RWPE2 (cell line): ENCODE data around the gene ZNF148.

Source experiments
- ATAC-seq: fragments of 200-7000 bp; cut with Tn5 transposase; 3 replicates; pipeline ENCODE4 v1.9.1; 2021; ENCODE audit warnings: low read depth
- DNase-seq: peaks from one replicate; pipeline ENCODE4 v3.0.0-alpha.2; 2020; ENCODE audit warnings: low spot score
- H3K27ac ChIP-seq: fragments of 450-650 bp; 2 replicates; pipeline ENCODE4 v1.5.1; 2017; ENCODE audit warnings: mild to moderate bottlenecking; ENCODE audit not compliant: poor library complexity, severe bottlenecking
- H3K27me3 ChIP-seq: fragments of 250-450 bp; sonication (Bioruptor Pico); 2 replicates; pipeline ENCODE4 v1.5.1; 2021; ENCODE audit warnings: mild to moderate bottlenecking, moderate library complexity; ENCODE audit not compliant: insufficient read depth, poor library complexity, severe bottlenecking
- H3K36me3 ChIP-seq: fragments of 250-450 bp; sonication (Bioruptor Pico); 2 replicates; pipeline ENCODE4 v1.5.1; 2020; ENCODE audit warnings: low read depth, mild to moderate bottlenecking, moderate library complexity
- H3K4me1 ChIP-seq: fragments of 250-450 bp; sonication (Bioruptor Pico); 2 replicates; pipeline ENCODE4 v1.5.1; 2021; ENCODE audit warnings: mild to moderate bottlenecking, moderate library complexity; ENCODE audit not compliant: insufficient read depth, poor library complexity, severe bottlenecking
- H3K4me3 ChIP-seq: fragments of 250-450 bp; sonication (Bioruptor Pico); 2 replicates; pipeline ENCODE4 v1.5.1; 2021; ENCODE audit warnings: mild to moderate bottlenecking, moderate library complexity; ENCODE audit not compliant: severe bottlenecking
- H3K9me3 ChIP-seq: fragments of 250-450 bp; sonication (Bioruptor Pico); 2 replicates; pipeline ENCODE4 v1.5.1; 2021; ENCODE audit warnings: mild to moderate bottlenecking, moderate library complexity; ENCODE audit not compliant: severe bottlenecking
- TF ChIP-seq, protein P1 (sequence below): fragments of 450-650 bp; IDR thresholded peaks from one replicate; pipeline ENCODE4 v1.5.1; 2017; ENCODE audit warnings: mild to moderate bottlenecking, moderate library complexity; ENCODE audit not compliant: poor library complexity, severe bottlenecking

The ZNF148 gene

DNA sequence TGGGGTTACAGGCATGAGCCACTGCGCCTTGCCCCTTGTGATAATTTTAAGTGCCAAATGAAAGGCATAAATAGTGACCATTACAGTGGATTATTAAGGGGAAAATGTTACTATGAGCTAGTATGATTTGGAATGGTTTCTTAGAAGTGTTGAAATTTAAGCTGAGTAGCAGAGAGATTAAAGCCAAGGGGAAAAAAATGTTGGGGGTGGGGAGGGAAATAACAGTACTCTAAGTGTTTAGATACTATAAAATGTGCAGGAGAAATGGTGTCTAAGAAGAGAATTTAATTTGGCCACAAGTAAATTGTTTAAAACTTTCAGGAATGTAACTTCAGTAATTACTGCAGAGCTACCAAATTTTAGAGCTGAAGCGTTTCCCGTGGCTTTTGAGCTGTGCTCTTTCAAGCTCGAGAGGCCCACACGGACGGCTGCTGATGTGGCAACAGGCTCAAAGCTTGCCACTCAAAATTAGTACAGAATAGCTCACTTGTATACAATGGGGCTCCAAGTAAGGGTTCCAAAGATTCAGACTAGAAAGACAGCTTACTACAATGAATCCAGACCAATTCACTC, 138.7 kb downstream of the ZNF148 start:
- ATAC-seq (no peak), DNase-seq (no peak)
- Histone ChIP-seq H3K27me3 (no peaks in the 10 kb centered on the region), H3K36me3 (peaks cover 18% of the 10 kb centered on the region), H3K4me1 (peaks cover 10% of the 10 kb centered on the region), H3K4me3 (no peak overlapping the region), H3K27ac (no peak overlapping the region), H3K9me3 (no peaks in the 10 kb centered on the region)
- TF ChIP-seq, protein P1, sequence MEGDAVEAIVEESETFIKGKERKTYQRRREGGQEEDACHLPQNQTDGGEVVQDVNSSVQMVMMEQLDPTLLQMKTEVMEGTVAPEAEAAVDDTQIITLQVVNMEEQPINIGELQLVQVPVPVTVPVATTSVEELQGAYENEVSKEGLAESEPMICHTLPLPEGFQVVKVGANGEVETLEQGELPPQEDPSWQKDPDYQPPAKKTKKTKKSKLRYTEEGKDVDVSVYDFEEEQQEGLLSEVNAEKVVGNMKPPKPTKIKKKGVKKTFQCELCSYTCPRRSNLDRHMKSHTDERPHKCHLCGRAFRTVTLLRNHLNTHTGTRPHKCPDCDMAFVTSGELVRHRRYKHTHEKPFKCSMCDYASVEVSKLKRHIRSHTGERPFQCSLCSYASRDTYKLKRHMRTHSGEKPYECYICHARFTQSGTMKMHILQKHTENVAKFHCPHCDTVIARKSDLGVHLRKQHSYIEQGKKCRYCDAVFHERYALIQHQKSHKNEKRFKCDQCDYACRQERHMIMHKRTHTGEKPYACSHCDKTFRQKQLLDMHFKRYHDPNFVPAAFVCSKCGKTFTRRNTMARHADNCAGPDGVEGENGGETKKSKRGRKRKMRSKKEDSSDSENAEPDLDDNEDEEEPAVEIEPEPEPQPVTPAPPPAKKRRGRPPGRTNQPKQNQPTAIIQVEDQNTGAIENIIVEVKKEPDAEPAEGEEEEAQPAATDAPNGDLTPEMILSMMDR: no peak

DNA sequence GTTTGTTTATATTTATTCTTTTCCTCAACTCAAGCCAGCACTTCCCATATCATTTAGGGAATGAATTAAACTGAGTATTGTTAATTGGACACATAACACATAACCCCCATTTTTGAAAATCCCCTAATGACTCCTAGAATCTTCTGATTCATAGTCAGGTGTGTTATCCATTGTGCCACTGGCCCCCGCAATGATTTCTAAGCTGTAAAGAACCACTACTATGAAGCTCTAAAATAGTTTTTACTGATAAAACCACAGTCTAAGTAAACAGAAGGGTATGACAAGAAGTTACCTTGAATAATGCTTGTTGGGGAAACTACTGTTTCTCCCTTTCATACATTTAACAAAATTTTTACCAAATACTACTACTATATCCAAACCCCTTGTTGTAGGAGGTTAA, 140.3 kb downstream of the ZNF148 start:
- no peak overlapping the region for H3K4me3 ChIP-seq
- peaks cover 24% of the 10 kb centered on the region for H3K36me3 ChIP-seq
- H3K9me3 ChIP-seq: no peaks in the 10 kb centered on the region
- peaks cover 11% of the 10 kb centered on the region for H3K4me1 ChIP-seq
- H3K27me3 ChIP-seq: no peaks in the 10 kb centered on the region
- TF ChIP-seq, protein P1: no peak
- no peak for ATAC-seq
- no peak overlapping the region for H3K27ac ChIP-seq
- no peak for DNase-seq

DNA sequence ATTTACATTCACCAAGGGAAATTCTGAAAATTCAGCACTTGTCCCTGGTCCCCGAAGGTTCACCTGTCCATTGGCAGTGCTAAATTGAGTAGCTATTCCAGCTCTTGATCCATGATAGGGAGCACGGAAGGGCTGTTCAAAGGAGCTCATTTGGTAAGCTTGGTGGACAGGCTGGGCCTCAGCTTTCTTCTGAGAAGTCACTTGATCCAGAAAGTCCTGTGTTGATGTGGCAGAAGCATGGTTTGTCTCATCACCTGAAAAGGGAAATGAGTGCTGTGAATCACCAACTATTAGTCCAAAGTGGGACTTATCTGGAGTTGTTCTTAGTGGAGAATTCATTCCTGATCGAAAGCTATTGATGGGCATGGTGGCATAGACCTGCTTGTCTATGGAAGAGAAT, 142.7 kb downstream of the ZNF148 start:
- H3K4me1 ChIP-seq: peaks cover 11% of the 10 kb centered on the region
- no peak for DNase-seq
- ATAC-seq: no peak
- peak overlapping the region; percentile 8 for H3K27ac ChIP-seq
- H3K27me3 ChIP-seq: no peaks in the 10 kb centered on the region
- H3K4me3 ChIP-seq: no peak overlapping the region
- H3K36me3 ChIP-seq: peaks cover 21% of the 10 kb centered on the region
- H3K9me3 ChIP-seq: no peaks in the 10 kb centered on the region
- TF ChIP-seq, protein P1: no peak

DNA sequence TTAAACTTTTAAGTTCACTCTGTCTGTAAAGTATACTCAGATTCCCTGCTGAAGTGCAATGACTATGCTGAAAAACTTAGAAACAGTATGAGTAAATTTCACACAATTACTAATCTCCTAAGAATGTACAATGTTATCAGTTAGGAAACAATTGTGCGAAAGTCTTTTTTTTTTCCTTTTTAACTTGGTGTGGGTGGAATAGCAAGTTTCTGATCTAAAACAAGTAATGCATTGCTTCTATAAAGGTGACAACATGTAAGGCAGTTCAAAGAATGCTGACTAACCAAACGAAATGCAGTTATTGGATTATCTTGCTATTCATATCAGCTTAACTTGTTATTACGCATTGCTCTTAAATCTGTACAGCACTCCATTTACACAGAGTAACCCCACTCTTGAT, 143.2 kb downstream of the ZNF148 start:
- ATAC-seq (peak; percentile 84), DNase-seq (no peak)
- TF ChIP-seq, protein P1: no peak
- Histone ChIP-seq H3K9me3 (no peaks in the 10 kb centered on the region), H3K27ac (peak overlapping the region; percentile 8), H3K36me3 (peaks cover 19% of the 10 kb centered on the region), H3K4me3 (no peak overlapping the region), H3K4me1 (peaks cover 11% of the 10 kb centered on the region), H3K27me3 (no peaks in the 10 kb centered on the region)

DNA sequence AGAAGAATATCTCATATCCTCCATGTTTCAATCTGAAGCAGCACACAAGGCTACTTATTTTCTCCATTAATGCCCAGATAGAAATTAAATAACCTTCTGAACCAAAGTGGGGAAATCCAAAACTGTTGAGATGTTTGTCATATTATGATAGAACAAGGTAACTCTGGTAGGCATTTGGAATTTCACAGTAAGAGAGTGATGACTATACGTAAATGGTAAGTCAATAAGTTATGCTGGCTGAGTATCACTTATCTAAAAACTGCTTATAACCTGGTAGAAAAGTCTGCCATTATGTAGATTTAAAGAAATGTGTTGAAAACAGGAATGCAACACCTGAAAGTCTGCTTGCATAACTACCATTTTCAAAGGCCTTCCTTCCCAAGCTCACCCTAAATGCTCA, 145.4 kb downstream of the ZNF148 start:
- H3K4me1 ChIP-seq: peaks cover 11% of the 10 kb centered on the region
- H3K36me3 ChIP-seq: peaks cover 19% of the 10 kb centered on the region
- no peaks in the 10 kb centered on the region for H3K9me3 ChIP-seq
- no peak for DNase-seq
- no peak overlapping the region for H3K27ac ChIP-seq
- H3K4me3 ChIP-seq: no peak overlapping the region
- TF ChIP-seq, protein P1: no peak
- ATAC-seq: no peak
- no peaks in the 10 kb centered on the region for H3K27me3 ChIP-seq
